Measurements from ENCODE around the gene SUN2.

DNA sequence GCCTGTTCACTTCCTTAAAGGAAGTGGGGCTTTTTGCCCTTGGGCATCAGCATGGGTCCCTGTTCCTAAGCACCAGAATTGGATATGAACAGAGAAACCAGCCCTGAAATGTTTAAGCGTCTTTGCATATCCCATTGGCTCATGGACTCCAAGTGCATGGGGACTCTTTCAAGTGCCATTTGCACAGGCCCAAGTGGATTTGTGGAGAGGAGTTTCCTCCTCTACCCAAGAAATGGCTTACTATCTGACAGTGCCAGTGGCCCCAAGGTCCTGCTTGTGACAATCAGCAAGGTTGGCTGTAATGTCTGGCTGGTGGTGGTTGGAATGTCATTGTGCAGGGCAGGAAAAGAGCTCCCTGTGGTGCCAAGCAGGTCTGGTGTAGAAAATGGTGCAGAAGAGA lies 70.0 kb downstream of the SUN2 start:
- no peak for TF ChIP-seq SRF (IDR thresholded peaks at IDR 0.05; ENCODE audit: low read depth in 2 of 2, low read length in 2 of 2)
- TF ChIP-seq, protein P1, sequence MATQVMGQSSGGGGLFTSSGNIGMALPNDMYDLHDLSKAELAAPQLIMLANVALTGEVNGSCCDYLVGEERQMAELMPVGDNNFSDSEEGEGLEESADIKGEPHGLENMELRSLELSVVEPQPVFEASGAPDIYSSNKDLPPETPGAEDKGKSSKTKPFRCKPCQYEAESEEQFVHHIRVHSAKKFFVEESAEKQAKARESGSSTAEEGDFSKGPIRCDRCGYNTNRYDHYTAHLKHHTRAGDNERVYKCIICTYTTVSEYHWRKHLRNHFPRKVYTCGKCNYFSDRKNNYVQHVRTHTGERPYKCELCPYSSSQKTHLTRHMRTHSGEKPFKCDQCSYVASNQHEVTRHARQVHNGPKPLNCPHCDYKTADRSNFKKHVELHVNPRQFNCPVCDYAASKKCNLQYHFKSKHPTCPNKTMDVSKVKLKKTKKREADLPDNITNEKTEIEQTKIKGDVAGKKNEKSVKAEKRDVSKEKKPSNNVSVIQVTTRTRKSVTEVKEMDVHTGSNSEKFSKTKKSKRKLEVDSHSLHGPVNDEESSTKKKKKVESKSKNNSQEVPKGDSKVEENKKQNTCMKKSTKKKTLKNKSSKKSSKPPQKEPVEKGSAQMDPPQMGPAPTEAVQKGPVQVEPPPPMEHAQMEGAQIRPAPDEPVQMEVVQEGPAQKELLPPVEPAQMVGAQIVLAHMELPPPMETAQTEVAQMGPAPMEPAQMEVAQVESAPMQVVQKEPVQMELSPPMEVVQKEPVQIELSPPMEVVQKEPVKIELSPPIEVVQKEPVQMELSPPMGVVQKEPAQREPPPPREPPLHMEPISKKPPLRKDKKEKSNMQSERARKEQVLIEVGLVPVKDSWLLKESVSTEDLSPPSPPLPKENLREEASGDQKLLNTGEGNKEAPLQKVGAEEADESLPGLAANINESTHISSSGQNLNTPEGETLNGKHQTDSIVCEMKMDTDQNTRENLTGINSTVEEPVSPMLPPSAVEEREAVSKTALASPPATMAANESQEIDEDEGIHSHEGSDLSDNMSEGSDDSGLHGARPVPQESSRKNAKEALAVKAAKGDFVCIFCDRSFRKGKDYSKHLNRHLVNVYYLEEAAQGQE (IDR thresholded peaks at IDR 0.05; ENCODE audit: low read depth, low read length) = no peak
- TF ChIP-seq, protein P2, sequence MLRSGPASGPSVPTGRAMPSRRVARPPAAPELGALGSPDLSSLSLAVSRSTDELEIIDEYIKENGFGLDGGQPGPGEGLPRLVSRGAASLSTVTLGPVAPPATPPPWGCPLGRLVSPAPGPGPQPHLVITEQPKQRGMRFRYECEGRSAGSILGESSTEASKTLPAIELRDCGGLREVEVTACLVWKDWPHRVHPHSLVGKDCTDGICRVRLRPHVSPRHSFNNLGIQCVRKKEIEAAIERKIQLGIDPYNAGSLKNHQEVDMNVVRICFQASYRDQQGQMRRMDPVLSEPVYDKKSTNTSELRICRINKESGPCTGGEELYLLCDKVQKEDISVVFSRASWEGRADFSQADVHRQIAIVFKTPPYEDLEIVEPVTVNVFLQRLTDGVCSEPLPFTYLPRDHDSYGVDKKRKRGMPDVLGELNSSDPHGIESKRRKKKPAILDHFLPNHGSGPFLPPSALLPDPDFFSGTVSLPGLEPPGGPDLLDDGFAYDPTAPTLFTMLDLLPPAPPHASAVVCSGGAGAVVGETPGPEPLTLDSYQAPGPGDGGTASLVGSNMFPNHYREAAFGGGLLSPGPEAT (IDR thresholded peaks at IDR 0.05; ENCODE audit: low read depth) = no peak
- no peak for TF ChIP-seq YY1 (IDR thresholded peaks at IDR 0.05; ENCODE audit: low read depth, low read length)

All from GM12878 (cell line).